Measurements from ENCODE around the gene ATP5F1D. TPM values are rescaled to one million over a fixed set of nuclear protein-coding genes. Genes with fewer than 3 reads are reported as not detected.
A peak's percentile ranks its signal among the peaks of the same experiment; 100 is the strongest.

The ATP5F1D gene
- total and polyA plus RNA-seq, 2 of the 13 experiments (the other 11 are each of a cell fraction or from before 2014, with no cell fraction given): 39.4 to 78.7 TPM

- TF ChIP-seq HOXA7 (CRISPR knock-in tag; IDR thresholded peaks at IDR 0.05) (no peak; the same call in 1 of the 2 replicates), RARA (CRISPR knock-in tag; IDR thresholded peaks at IDR 0.05) (peak; percentile 86), YY1 (IDR thresholded peaks at IDR 0.05; ENCODE audit: insufficient read depth, insufficient replicate concordance, low read depth, low read length) (peak; percentile 14), ZNF770 (CRISPR knock-in tag; IDR thresholded peaks at IDR 0.05) (peak; percentile 64; the same call in 1 of the 2 replicates), ZNF543 (CRISPR knock-in tag; IDR thresholded peaks at IDR 0.05) (peak; percentile 83; the same call in 1 of the 2 replicates), ZNF772 (CRISPR knock-in tag; IDR thresholded peaks at IDR 0.05) (peak; percentile 53; the same call in 1 of the 2 replicates), ZGPAT (CRISPR knock-in tag; IDR thresholded peaks at IDR 0.05) (peak; percentile 84), XRCC5 (optimal IDR thresholded peaks at IDR 0.05; ENCODE audit: low read length) (no peak), TAF1 (CRISPR knock-in tag; IDR thresholded peaks at IDR 0.05) (peak; percentile 45; the same call in 1 of the 2 replicates), HOXA9 (CRISPR knock-in tag; IDR thresholded peaks at IDR 0.05; ENCODE audit: borderline replicate concordance) (peak; percentile 68), ZMYM4 (CRISPR knock-in tag; IDR thresholded peaks at IDR 0.05) (peak; percentile 7; the same call in 1 of the 2 replicates), ZFP41 (CRISPR knock-in tag; IDR thresholded peaks at IDR 0.05; ENCODE audit: borderline replicate concordance) (no peak; the same call in 1 of the 2 replicates), ZNF333 (CRISPR knock-in tag; IDR thresholded peaks at IDR 0.05; ENCODE audit: borderline replicate concordance) (peak; percentile 73; the same call in 1 of the 2 replicates), ZNF556 (CRISPR knock-in tag; IDR thresholded peaks at IDR 0.05; ENCODE audit: borderline replicate concordance) (peak; percentile 71; the same call in 1 of the 2 replicates), ATM (IDR thresholded peaks at IDR 0.05; ENCODE audit: borderline replicate concordance) (no peak), ZNF577 (CRISPR knock-in tag; IDR thresholded peaks at IDR 0.05; ENCODE audit: borderline replicate concordance, low read depth) (0 out of 2 replicates have a peak, but pooled peaks have one; percentile 60), HNF4G (IDR thresholded peaks at IDR 0.05; ENCODE audit: borderline replicate concordance, low read depth, low read length) (no peak), HNF4G (CRISPR knock-in tag; IDR thresholded peaks at IDR 0.05; ENCODE audit: borderline replicate concordance, low read depth) (no peak; the same call in 1 of the 2 replicates)
- TF ChIP-seq, protein P1, sequence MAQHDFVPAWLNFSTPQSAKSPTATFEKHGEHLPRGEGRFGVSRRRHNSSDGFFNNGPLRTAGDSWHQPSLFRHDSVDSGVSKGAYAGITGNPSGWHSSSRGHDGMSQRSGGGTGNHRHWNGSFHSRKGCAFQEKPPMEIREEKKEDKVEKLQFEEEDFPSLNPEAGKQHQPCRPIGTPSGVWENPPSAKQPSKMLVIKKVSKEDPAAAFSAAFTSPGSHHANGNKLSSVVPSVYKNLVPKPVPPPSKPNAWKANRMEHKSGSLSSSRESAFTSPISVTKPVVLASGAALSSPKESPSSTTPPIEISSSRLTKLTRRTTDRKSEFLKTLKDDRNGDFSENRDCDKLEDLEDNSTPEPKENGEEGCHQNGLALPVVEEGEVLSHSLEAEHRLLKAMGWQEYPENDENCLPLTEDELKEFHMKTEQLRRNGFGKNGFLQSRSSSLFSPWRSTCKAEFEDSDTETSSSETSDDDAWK (CRISPR knock-in tag; IDR thresholded peaks at IDR 0.05): no peak
- TF ChIP-seq, protein P2, sequence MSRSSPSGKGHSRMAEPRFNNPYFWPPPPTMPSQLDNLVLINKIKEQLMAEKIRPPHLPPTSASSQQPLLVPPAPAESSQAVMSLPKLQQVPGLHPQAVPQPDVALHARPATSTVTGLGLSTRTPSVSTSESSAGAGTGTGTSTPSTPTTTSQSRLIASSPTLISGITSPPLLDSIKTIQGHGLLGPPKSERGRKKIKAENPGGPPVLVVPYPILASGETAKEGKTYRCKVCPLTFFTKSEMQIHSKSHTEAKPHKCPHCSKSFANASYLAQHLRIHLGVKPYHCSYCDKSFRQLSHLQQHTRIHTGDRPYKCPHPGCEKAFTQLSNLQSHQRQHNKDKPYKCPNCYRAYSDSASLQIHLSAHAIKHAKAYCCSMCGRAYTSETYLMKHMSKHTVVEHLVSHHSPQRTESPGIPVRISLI (CRISPR knock-in tag; IDR thresholded peaks at IDR 0.05; ENCODE audit: borderline replicate concordance): peak; percentile 36; the same call in 1 of the 2 replicates
- TF ChIP-seq, protein P3, sequence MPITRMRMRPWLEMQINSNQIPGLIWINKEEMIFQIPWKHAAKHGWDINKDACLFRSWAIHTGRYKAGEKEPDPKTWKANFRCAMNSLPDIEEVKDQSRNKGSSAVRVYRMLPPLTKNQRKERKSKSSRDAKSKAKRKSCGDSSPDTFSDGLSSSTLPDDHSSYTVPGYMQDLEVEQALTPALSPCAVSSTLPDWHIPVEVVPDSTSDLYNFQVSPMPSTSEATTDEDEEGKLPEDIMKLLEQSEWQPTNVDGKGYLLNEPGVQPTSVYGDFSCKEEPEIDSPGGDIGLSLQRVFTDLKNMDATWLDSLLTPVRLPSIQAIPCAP (CRISPR knock-in tag; IDR thresholded peaks at IDR 0.05; ENCODE audit: low read depth): peak; percentile 77; the same call in 1 of the 2 replicates
Measured at GRCh38 chr19:1266129-1266915, 24.8 kb downstream of the ATP5F1D start (continued).

Measured in HepG2 (cell line).